Mesendoderm (in vitro differentiated cells): ENCODE results near the gene UBL4A.

Experiments used
- DNase-seq: peaks from one replicate; pipeline ENCODE4 v3.0.0; 2013
- H2AK5ac ChIP-seq: 2 replicates; pipeline ENCODE4 v1.6.1; 2013; ENCODE audit warnings: low read length, inconsistent platforms
- H2BK120ac ChIP-seq: 2 replicates; pipeline ENCODE4 v1.6.1; 2013; ENCODE audit warnings: low read depth, mild to moderate bottlenecking, low read length, moderate library complexity, mixed read lengths
- H2BK15ac ChIP-seq: replicated peaks from 2 replicates; pipeline ENCODE4 v1.6.1; 2013; ENCODE audit warnings: low read depth, mild to moderate bottlenecking, moderate library complexity
- H2BK5ac ChIP-seq: 2 replicates; pipeline ENCODE4 v1.6.1; 2013; ENCODE audit warnings: low read length, inconsistent platforms
- H3K18ac ChIP-seq: 2 replicates; pipeline ENCODE4 v1.6.1; 2013; ENCODE audit warnings: mild to moderate bottlenecking, low read length, mixed read lengths
- H3K23ac ChIP-seq: one replicate; pipeline ENCODE4 v1.6.1; 2013; ENCODE audit warnings: low read length
- H3K27ac ChIP-seq: 2 replicates; pipeline ENCODE4 v1.5.1; 2013; ENCODE audit warnings: low read depth, mild to moderate bottlenecking, inconsistent platforms, low read length, moderate library complexity
- H3K27me3 ChIP-seq: 2 replicates; pipeline ENCODE4 v1.6.1; 2013; ENCODE audit warnings: low read length, control low read depth, mild to moderate bottlenecking, inconsistent platforms; ENCODE audit not compliant: insufficient read depth, poor library complexity
- H3K36me3 ChIP-seq: 2 replicates; pipeline ENCODE4 v1.6.1; 2013; ENCODE audit warnings: low read length, inconsistent platforms; ENCODE audit not compliant: control insufficient read depth, insufficient read depth
- H3K4ac ChIP-seq: one replicate; pipeline ENCODE4 v1.6.1; 2013; ENCODE audit warnings: low read depth, mild to moderate bottlenecking, low read length, moderate library complexity
- H3K4me1 ChIP-seq: 2 replicates; pipeline ENCODE4 v1.6.1; 2013; ENCODE audit warnings: low read depth, low read length, inconsistent platforms; ENCODE audit not compliant: control insufficient read depth
- H3K4me2 ChIP-seq: 2 replicates; pipeline ENCODE4 v1.6.1; 2013; ENCODE audit warnings: low read length
- H3K4me3 ChIP-seq: 2 replicates; pipeline ENCODE4 v1.5.1; 2013; ENCODE audit warnings: mild to moderate bottlenecking, low read length
- H3K56ac ChIP-seq: one replicate; pipeline ENCODE4 v1.6.1; 2013; ENCODE audit warnings: low read length
- H3K79me1 ChIP-seq: 2 replicates; pipeline ENCODE4 v1.6.1; 2013; ENCODE audit warnings: low read length, inconsistent platforms
- H3K79me2 ChIP-seq: 2 replicates; pipeline ENCODE4 v1.6.1; 2013; ENCODE audit warnings: mild to moderate bottlenecking, low read length; ENCODE audit not compliant: control insufficient read depth, insufficient read depth
- H3K9ac ChIP-seq: 2 replicates; pipeline ENCODE4 v1.6.1; 2013; ENCODE audit warnings: low read length, inconsistent platforms
- H4K5ac ChIP-seq: one replicate; pipeline ENCODE4 v1.6.1; 2013; ENCODE audit warnings: low read length
- H4K8ac ChIP-seq: one replicate; pipeline ENCODE4 v1.6.1; 2013; ENCODE audit warnings: low read depth, mild to moderate bottlenecking, control low read depth, low read length, moderate library complexity
- WGBS: extraction: QIAGEN DNeasy Blood & Tissue Kit; methylation state at CpG from one replicate; pipeline ENCODE4 v1.1.7; 2013; ENCODE audit warnings: low lambda C conversion rate, missing lambda C conversion rate; ENCODE audit not compliant: insufficient coverage; ENCODE audit errors: extremely low coverage; 5-methylcytosine and 5-hydroxymethylcytosine counted together

The UBL4A gene

DNA sequence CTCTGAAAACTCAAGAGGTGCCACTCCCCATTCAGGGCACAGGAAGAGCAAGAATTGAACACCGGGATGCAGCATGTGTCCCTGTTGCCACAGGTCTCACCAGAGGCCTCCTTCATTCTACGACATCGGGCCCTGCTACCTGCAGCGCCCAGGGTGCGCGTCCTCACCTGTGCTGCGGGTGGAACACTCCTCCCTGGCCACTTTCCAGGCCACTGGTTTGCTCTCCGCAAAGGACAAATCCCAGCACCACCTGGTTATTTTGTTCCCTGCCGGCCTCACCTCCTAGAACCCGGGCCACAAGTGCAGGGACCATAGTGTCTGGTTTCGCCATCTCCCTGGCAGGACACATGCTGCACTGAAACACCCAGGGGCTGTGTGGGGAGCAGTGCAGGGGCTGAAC is 43.9 kb upstream of the UBL4A start:
- H3K4me1 ChIP-seq: no peaks in the 10 kb centered on the region
- no peak overlapping the region for H2AK5ac ChIP-seq
- H3K9ac ChIP-seq: no peak overlapping the region
- no peak overlapping the region for H4K5ac ChIP-seq
- H3K23ac ChIP-seq: no peak overlapping the region
- no peaks in the 10 kb centered on the region for H3K79me2 ChIP-seq
- H2BK15ac ChIP-seq: no peak overlapping the region
- H2BK5ac ChIP-seq: no peak overlapping the region
- H3K36me3 ChIP-seq: no peaks in the 10 kb centered on the region
- no peaks in the 10 kb centered on the region for H3K79me1 ChIP-seq
- H3K18ac ChIP-seq: no peak overlapping the region
- H3K4me2 ChIP-seq: no peak overlapping the region
- H3K56ac ChIP-seq: no peak overlapping the region
- DNase-seq: no peak
- no peak overlapping the region for H3K27ac ChIP-seq
- H4K8ac ChIP-seq: no peak overlapping the region
- no peak overlapping the region for H2BK120ac ChIP-seq
- no peaks in the 10 kb centered on the region for H3K27me3 ChIP-seq
- no peak overlapping the region for H3K4me3 ChIP-seq
- no peak overlapping the region for H3K4ac ChIP-seq
- no CpG with 5 or more reads among the region's 11 CpGs for WGBS

DNA sequence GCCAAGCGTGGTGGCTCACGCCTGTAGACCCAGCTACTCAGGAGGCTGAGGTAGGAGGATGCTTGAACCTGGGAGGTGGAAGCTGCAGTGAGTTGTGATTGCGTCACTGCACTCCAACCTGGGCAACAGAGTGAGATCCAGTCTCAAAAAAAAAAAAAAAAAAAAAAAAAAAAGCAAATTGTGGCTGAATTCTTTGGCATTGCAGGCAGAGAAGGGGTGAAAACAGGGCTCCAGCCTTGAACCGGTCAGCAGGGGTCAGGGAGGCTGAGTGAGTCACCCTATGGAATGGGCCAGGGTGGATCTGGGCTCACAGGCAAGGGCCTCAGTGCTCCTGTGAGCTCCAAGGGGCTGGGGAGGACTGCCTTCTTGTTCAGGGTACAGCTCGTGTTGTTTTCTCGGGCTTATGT is 42.8 kb upstream of the UBL4A start:
- Histone ChIP-seq H3K4me3 (no peak overlapping the region), H3K79me1 (no peaks in the 10 kb centered on the region), H3K4me2 (no peak overlapping the region), H2BK15ac (no peak overlapping the region), H3K4ac (no peak overlapping the region), H2AK5ac (no peak overlapping the region), H3K27me3 (no peaks in the 10 kb centered on the region), H3K23ac (no peak overlapping the region), H4K5ac (no peak overlapping the region), H2BK120ac (no peak overlapping the region), H3K79me2 (no peaks in the 10 kb centered on the region), H3K4me1 (no peaks in the 10 kb centered on the region), H3K36me3 (no peaks in the 10 kb centered on the region), H3K18ac (no peak overlapping the region), H3K9ac (no peak overlapping the region), H3K27ac (no peak overlapping the region), H4K8ac (no peak overlapping the region), H2BK5ac (no peak overlapping the region), H3K56ac (no peak overlapping the region)
- no CpG with 5 or more reads among the region's 6 CpGs for WGBS
- DNase-seq: no peak

DNA sequence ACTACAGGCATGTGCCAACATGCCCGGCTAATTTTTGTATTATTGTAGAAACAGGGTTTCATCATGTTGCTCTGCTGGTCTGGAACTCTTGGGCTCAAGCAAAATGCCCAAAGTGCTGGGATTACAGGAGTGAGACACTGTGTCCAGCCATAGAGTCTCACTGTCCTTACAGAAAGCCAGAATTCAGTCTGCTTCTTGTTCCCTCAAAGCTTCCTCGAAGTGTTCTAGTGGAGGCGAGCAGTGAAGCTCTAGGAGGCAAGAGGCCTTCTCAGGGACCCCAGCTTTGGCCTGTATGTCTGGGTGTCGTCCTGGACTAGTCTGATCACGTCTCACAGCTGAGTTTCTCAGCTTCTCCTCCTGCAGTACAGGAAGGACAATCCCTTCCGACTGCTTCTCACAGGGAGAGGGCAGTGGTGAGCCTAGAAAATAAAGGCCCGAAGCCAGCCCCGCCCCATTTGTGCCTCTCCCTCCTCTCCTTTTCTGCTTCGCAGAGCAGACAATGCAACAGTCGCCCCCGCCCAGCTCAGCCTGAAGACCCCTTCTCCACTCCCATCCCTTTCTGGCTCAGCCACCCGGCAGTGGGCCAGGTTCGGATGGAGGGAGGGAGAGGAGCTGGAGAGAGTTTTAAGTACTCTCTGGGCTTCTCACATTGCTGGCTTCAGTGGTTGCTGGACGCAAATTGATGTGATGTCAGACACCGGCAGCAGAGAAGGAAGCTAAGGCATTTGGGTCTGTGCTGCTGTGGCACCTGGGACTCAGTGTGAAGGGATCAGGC is 40.7 kb upstream of the UBL4A start:
- no peaks in the 10 kb centered on the region for H3K4me1 ChIP-seq
- no peak overlapping the region for H3K4ac ChIP-seq
- whole genome bisulfite sequencing: no CpG with 5 or more reads among the region's 15 CpGs
- H3K79me2 ChIP-seq: no peaks in the 10 kb centered on the region
- H4K8ac ChIP-seq: no peak overlapping the region
- no peak overlapping the region for H3K4me2 ChIP-seq
- no peaks in the 10 kb centered on the region for H3K36me3 ChIP-seq
- no peaks in the 10 kb centered on the region for H3K27me3 ChIP-seq
- peak overlapping the region; percentile 63 for H3K9ac ChIP-seq
- H3K4me3 ChIP-seq: no peak overlapping the region
- no peaks in the 10 kb centered on the region for H3K79me1 ChIP-seq
- H3K18ac ChIP-seq: no peak overlapping the region
- H2BK120ac ChIP-seq: no peak overlapping the region
- no peak overlapping the region for H2AK5ac ChIP-seq
- no peak overlapping the region for H2BK15ac ChIP-seq
- H3K23ac ChIP-seq: no peak overlapping the region
- H3K56ac ChIP-seq: peak overlapping the region; percentile 74
- no peak overlapping the region for H2BK5ac ChIP-seq
- no peak overlapping the region for H3K27ac ChIP-seq
- peak; percentile 88 for DNase-seq
- no peak overlapping the region for H4K5ac ChIP-seq

DNA sequence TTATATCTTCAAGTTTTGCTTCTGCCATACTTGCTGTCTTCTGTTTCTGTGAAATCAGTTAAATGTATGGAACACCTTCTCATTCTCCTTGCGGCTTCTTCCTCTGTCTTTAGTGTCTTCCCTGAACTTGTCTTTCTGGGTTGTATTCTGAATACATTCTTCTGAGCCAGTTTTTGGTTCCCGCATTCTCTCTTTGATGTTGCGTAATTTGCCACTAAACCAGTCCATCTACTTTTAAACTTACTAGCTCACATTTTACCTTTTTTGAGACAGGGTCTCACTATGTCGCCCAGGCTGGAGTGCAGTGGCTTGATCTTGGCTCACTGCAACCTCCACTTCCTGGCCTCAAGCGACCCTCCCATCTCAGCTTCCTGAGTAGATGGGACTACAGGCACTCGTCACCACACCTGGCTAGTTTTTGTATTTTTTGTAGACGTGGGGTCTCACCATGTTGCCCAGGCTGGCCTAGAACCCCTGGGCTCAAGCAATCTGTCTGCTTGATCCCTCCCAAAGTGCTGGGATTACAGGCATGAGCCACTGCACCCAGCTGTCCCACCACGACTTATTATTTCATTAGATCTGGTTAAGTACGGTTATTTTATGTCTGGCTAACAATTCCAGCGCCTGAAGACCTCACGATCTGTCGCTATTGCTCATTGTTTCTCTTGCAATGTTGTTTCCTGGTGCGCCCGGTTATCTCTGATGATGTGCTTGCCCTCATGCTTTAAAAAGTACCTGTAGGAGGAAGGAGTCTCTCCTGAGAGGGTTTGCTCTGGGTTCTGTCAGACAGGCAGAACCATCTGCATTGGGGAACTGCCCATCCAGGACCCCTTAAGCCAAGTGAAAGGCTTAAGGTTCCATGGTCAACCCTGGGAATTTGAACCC is 39.4 kb upstream of the UBL4A start:
- no peaks in the 10 kb centered on the region for H3K79me2 ChIP-seq
- no peaks in the 10 kb centered on the region for H3K4me1 ChIP-seq
- no peak overlapping the region for H3K9ac ChIP-seq
- H3K27me3 ChIP-seq: no peaks in the 10 kb centered on the region
- no peak overlapping the region for H3K4me3 ChIP-seq
- no CpG with 5 or more reads among the region's 14 CpGs for WGBS
- no peak overlapping the region for H3K56ac ChIP-seq
- no peaks in the 10 kb centered on the region for H3K79me1 ChIP-seq
- DNase-seq: no peak
- no peak overlapping the region for H4K8ac ChIP-seq
- no peak overlapping the region for H3K23ac ChIP-seq
- no peak overlapping the region for H3K4ac ChIP-seq
- no peak overlapping the region for H2BK5ac ChIP-seq
- H2BK120ac ChIP-seq: no peak overlapping the region
- H3K18ac ChIP-seq: no peak overlapping the region
- no peak overlapping the region for H4K5ac ChIP-seq
- no peak overlapping the region for H2AK5ac ChIP-seq
- no peak overlapping the region for H3K27ac ChIP-seq
- H3K4me2 ChIP-seq: no peak overlapping the region
- H3K36me3 ChIP-seq: no peaks in the 10 kb centered on the region
- no peak overlapping the region for H2BK15ac ChIP-seq

DNA sequence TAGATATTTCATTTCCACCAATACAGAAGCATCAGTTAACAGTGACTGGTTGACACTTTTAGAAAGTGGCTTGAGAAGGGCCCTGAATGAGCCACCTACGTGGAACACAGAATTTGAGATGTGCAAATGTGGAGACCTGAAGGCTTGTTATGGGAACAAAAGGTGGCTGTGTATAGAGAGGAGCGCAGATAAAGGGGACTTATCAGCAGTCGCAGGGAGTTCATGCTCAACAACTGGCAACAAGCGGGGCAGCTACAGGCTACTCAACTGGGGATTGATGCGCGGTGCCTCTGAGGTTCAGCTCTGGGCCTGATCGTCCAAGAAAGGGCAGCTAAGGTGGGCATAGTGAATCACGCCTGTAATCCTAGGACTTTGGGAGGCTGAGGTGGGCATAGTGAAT is 33.0 kb upstream of the UBL4A start:
- H3K9ac ChIP-seq: no peak overlapping the region
- H2AK5ac ChIP-seq: no peak overlapping the region
- no peak overlapping the region for H3K4ac ChIP-seq
- H2BK5ac ChIP-seq: no peak overlapping the region
- no peak overlapping the region for H4K8ac ChIP-seq
- H3K79me2 ChIP-seq: no peaks in the 10 kb centered on the region
- no peaks in the 10 kb centered on the region for H3K79me1 ChIP-seq
- no peak overlapping the region for H3K4me3 ChIP-seq
- H3K4me2 ChIP-seq: no peak overlapping the region
- no peak overlapping the region for H3K23ac ChIP-seq
- H3K27ac ChIP-seq: no peak overlapping the region
- no peaks in the 10 kb centered on the region for H3K36me3 ChIP-seq
- H2BK120ac ChIP-seq: no peak overlapping the region
- H3K56ac ChIP-seq: no peak overlapping the region
- no peak overlapping the region for H3K18ac ChIP-seq
- H2BK15ac ChIP-seq: no peak overlapping the region
- WGBS: no CpG with 5 or more reads among the region's 8 CpGs
- no peak for DNase-seq
- H4K5ac ChIP-seq: no peak overlapping the region
- H3K27me3 ChIP-seq: no peaks in the 10 kb centered on the region
- no peaks in the 10 kb centered on the region for H3K4me1 ChIP-seq
